Esophagus muscularis mucosa (tissue), 4 donors: ENCODE data around the gene ADCY9. TPM values are rescaled to one million over a fixed set of nuclear protein-coding genes. Genes with fewer than 3 reads are reported as not detected.

ENCODE experiments used
- DNase-seq: peaks from one replicate; pipeline ENCODE4 v3.0.0-alpha.2; 2017; ENCODE audit errors: extremely low spot score
- H3K27ac ChIP-seq, 4 donors: fragments of 200-600 bp; sonication (generic); replicated peaks in 1 of 4; 1 replicate in 3 of 4; 2 replicates in 1 of 4; pipeline ENCODE4 v1.5.1; 2016 to 2019; ENCODE audit warnings: mild to moderate bottlenecking in 1 of 4
- H3K27me3 ChIP-seq, 4 donors: fragments of 200-600 bp; sonication (generic); one replicate each; pipeline versions ENCODE4 v1.5.1 to v1.6.0; 2016 to 2019
- H3K36me3 ChIP-seq, 4 donors: fragments of 200-600 bp; sonication (generic); one replicate each; pipeline ENCODE4 v1.5.1; 2016 to 2019
- H3K4me1 ChIP-seq, 4 donors: fragments of 200-600 bp; sonication (generic); one replicate each; pipeline ENCODE4 v1.5.1; 2016 to 2019
- H3K4me3 ChIP-seq, 4 donors: fragments of 200-600 bp; sonication (generic); 1 replicate in 2 of 4; 2 replicates in 2 of 4; pipeline ENCODE4 v1.5.1; 2016 to 2019; ENCODE audit warnings: mild to moderate bottlenecking in 4 of 4, moderate library complexity in 1 of 4
- H3K9me3 ChIP-seq, 4 donors: fragments of 200-600 bp; sonication (generic); 1 replicate in 3 of 4; 2 replicates in 1 of 4; pipeline ENCODE4 v1.5.1; 2016 to 2019
- EP300 ChIP-seq: sonication (generic); formaldehyde crosslinking; IDR thresholded peaks from one replicate; pipeline ENCODE4 v1.6.1; 2017; ENCODE audit warnings: antibody characterized with exemption
- POLR2A ChIP-seq: fragments of 450-650 bp; IDR thresholded peaks from one replicate; pipeline ENCODE4 v1.6.1; 2017; ENCODE audit warnings: antibody characterized with exemption, moderate library complexity, mild to moderate bottlenecking, low read depth
- POLR2AphosphoS5 ChIP-seq, 2 donors: sonication (generic); formaldehyde crosslinking; IDR thresholded peaks; one replicate each; pipeline ENCODE4 v1.6.1; 2017; ENCODE audit warnings: antibody characterized with exemption in 2 of 2
- WGBS: methylation state at CpG from one replicate; pipeline ENCODE4 v1.1.5; 2018; 5-methylcytosine and 5-hydroxymethylcytosine counted together
- intact Hi-C: fragments of 100-400 bp; cut with DNase I; formaldehyde crosslinking; loops from one replicate; pipeline ENCODE4 v1.15.1; 2023
- total RNA-seq, 4 donors: library from RNA; depleted of rRNA; stranded (reverse); fragments of >200 nt; gene quantifications; one replicate each; pipeline versions ENCODE4 v1.1.0 to v1.2.1, GENCODE V29; 2016
- TF ChIP-seq, protein P1 (sequence below), 3 experiments: fragments of 200-600 bp in 2 of 3; fragments of 450-650 bp in 1 of 3; sonication (generic) in 2 of 3; IDR thresholded peaks; one replicate each; pipeline ENCODE4 v1.5.1; 2017 to 2019; ENCODE audit warnings: antibody characterized with exemption in 3 of 3, mild to moderate bottlenecking in 2 of 3, moderate library complexity in 1 of 3

ADCY9 gene
- total RNA-seq, 4 donors from 2014 or later, result 35.8 to 72.9 (median 55.7) TPM

DNA sequence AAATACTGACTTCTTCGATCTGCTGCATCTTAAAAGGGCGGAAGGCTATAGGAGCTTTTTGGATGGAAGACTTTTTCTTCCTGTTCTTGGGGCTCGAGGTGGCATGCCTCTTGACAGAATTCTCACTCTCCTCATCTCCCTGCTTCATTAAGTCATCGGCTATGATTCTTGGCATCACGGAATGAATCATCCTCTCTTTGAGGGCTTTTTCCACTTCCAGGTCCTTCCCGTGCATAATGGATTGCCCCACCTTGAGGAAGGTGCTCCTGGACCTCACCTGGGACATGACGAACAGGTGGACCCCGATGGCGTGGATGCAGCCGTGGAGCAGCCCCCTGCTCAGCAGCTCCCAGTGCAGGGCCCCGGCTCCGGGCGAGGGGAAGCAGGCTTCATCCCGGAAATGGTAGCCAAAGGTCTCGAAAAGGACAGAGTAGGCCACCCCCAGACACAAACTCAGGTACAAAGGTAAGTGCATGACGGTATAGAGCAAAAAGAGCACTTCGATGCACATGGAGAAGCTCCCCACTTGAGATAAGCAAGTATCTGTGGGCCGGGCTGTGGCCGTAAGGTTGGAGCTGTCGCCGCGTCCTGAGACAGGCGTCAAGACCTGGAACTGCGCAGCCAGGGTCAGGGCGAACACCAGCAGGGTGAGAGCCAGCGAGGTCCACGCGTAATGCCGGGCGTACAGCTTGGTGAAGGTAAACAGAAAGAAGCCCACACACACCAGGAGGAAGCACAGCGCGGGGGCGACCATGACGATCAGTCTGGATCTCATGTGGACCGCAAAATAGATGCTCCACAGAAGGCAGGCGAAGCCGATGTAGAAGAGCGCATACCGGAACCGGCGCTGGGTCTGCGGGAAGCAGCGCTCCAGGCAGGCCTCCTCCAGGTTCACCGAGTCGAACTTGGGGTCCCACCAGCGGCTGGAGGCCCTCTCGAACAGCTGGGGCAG, 1.7 kb downstream of the ADCY9 start:
- DNase-seq, result no peak
- Histone ChIP-seq H3K27me3 (no peaks in the 10 kb centered on the region), H3K36me3 (peaks cover 0 to 3% (median 0%) of the 10 kb centered on the region in 4 donors), H3K9me3 (no peaks in the 10 kb centered on the region), H3K27ac (peak overlapping the region in 3 of 4 donors; percentile 80 to 88 (median 83)), H3K4me1 (peaks cover 37 to 70% (median 67%) of the 10 kb centered on the region in 4 donors), H3K4me3 (peak overlapping the region; percentile 82 to 94 (median 86))
- intact Hi-C loops, result loop anchor here (5.0 to 10.0 kb wide), 4 partner anchors 60 to 138 kb away; no protein-coding TSS in a partner anchor
- TF ChIP-seq, protein P1, sequence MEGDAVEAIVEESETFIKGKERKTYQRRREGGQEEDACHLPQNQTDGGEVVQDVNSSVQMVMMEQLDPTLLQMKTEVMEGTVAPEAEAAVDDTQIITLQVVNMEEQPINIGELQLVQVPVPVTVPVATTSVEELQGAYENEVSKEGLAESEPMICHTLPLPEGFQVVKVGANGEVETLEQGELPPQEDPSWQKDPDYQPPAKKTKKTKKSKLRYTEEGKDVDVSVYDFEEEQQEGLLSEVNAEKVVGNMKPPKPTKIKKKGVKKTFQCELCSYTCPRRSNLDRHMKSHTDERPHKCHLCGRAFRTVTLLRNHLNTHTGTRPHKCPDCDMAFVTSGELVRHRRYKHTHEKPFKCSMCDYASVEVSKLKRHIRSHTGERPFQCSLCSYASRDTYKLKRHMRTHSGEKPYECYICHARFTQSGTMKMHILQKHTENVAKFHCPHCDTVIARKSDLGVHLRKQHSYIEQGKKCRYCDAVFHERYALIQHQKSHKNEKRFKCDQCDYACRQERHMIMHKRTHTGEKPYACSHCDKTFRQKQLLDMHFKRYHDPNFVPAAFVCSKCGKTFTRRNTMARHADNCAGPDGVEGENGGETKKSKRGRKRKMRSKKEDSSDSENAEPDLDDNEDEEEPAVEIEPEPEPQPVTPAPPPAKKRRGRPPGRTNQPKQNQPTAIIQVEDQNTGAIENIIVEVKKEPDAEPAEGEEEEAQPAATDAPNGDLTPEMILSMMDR (IDR thresholded peaks at IDR 0.05), result no peak
- TF ChIP-seq POLR2A, result no peak
- TF ChIP-seq EP300, result no peak
- TF ChIP-seq POLR2AphosphoS5 (IDR thresholded peaks at IDR 0.05), result no peak
- WGBS, result 79% methylated on average over 35 of the region's 47 CpGs

DNA sequence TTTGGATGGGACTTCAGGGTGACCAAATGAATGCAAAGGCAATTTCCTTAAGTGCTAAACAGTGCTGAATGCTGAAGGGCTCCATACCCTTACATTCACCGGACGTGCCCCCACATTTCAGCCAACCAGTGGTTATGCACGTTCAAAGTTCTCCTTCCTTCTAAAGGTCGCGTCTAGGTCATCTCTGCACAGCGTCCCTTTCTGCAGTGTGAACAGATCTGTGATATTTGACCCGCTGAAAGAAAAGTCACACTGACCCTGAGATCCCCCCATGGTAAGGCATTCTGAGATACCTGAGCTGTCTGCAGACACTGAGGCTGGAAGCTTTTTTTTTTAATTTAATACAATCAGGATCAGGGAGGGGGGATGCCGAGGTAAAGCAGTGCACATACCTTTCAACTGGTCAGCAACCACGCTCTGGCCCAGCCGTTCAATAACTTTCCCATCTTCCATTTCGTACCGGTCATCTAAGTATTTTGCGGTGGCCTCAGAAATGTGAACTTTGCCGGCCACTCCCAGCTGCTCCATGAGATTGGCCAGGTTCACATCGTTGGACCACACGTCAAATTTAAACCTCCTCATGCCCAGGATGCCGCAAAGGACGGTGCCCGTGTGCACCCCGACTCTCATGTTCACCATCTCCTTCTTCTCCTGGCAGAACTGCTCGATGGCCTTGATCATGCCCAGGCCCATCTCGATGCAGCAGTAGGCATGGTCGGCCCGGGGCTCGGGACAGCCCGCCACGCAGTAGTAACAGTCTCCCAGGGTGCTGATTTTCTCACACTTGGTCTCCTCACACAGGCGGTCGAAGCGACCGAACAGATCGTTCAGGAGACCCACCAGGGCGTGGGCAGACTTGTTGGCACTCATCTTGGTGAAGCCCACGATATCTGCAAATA, 2.6 kb downstream of the ADCY9 start:
- DNase-seq, result no peak
- peak overlapping the region in 1 of 4 donors; percentile 39 for H3K27ac ChIP-seq
- no peak for TF ChIP-seq EP300
- no peak for TF ChIP-seq POLR2AphosphoS5 (IDR thresholded peaks at IDR 0.05)
- no peak for TF ChIP-seq POLR2A
- TF ChIP-seq, protein P1 (IDR thresholded peaks at IDR 0.05), result no peak

DNA sequence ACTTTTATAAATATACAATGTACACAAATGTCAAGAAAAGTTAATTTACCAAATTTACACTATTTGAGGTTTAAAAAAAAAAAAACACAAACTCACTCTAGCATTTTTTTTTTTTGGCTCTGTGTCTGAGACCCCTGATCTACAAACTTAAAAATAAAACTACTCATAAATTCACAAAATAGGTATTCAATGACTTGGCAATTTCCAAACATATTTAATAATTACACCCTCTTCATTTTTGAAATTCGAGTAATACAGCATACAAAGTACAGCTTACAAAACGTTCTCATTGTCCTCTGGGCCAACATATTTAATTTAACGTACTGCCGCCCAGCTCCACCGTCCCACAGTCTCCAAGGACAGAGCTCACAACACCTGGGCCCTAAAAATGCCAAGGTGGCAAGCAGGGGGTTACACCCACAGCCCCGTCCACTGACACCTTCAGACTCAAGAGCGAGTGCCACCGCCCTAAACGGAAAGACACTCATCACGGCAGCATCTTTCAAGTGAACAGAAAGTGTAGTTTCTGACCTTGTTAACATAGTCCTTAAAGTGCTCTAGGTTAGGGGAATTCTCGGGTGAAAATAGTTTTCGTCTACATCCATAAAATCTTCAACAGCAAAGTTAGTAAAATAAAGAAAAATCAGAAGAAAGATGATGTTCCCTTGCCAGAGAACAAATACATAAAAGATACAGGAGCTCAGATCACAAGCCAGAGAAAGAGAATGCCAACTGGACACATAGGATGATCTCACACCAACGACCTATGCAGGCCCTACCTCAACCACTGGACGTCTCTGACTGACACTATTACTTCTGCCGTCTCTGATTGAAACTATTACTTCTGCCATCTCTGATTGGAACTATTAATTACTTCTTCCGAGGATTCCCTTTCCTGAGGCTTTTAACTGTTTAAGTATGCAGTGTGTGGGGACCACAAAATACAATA, 4.2 kb downstream of the ADCY9 start:
- Histone ChIP-seq H3K27ac (peak overlapping the region in 3 of 4 donors; percentile 11 to 39 (median 29)), H3K36me3 (peaks cover 0 to 3% (median 0%) of the 10 kb centered on the region in 4 donors), H3K4me1 (peaks cover 34 to 69% (median 64%) of the 10 kb centered on the region in 4 donors), H3K9me3 (no peaks in the 10 kb centered on the region), H3K27me3 (no peaks in the 10 kb centered on the region), H3K4me3 (peak overlapping the region; percentile 82 to 94 (median 86))
- 43% methylated on average over 16 of the region's 16 CpGs for WGBS
- intact Hi-C loops, result loop anchor here (10.0 kb wide), 1 partner anchor 57 kb away; no protein-coding TSS in a partner anchor
- no peak for DNase-seq
- no peak for TF ChIP-seq POLR2AphosphoS5 (IDR thresholded peaks at IDR 0.05)
- TF ChIP-seq EP300, result no peak
- TF ChIP-seq, protein P1 (IDR thresholded peaks at IDR 0.05), result no peak
- TF ChIP-seq POLR2A, result no peak

More for the DNA sequence above, 2.6 kb downstream of the ADCY9 start:
- no peaks in the 10 kb centered on the region for H3K27me3 ChIP-seq
- intact Hi-C loops, result loop anchor here (10.0 kb wide), 1 partner anchor 59 kb away; no protein-coding TSS in a partner anchor
- peak overlapping the region; percentile 82 to 94 (median 86) for H3K4me3 ChIP-seq
- peaks cover 0 to 3% (median 0%) of the 10 kb centered on the region in 4 donors for H3K36me3 ChIP-seq
- 92% methylated on average over 30 of the region's 34 CpGs for WGBS
- no peaks in the 10 kb centered on the region for H3K9me3 ChIP-seq
- peaks cover 37 to 73% (median 68%) of the 10 kb centered on the region in 4 donors for H3K4me1 ChIP-seq
